GM12878 (cell line): Measurements from ENCODE around the gene GPR146.

Experiments used
- BHLHE40 ChIP-seq, 2 experiments: fragments of 450-650 bp in 1 of 2; IDR thresholded peaks; 2 replicates each; pipeline ENCODE4 v1.6.1; 2011 to 2017; ENCODE audit warnings: low read depth in 2 of 2, borderline replicate concordance in 1 of 2, improper control_type of control experiment in 1 of 2, low read length in 1 of 2, mild to moderate bottlenecking in 1 of 2
- CBX5 ChIP-seq: sonication (generic); IDR thresholded peaks from 2 replicates; pipeline ENCODE4 v1.6.1; 2016; ENCODE audit warnings: low read depth, moderate library complexity, mild to moderate bottlenecking, inconsistent platforms
- ESRRA ChIP-seq: IDR thresholded peaks from 2 replicates; pipeline ENCODE4 v1.6.1; 2012; ENCODE audit warnings: mild to moderate bottlenecking, low read length, improper control_type of control experiment
- EZH2 ChIP-seq: IDR thresholded peaks from 2 replicates; pipeline ENCODE4 v1.6.1; 2012; ENCODE audit warnings: low read depth, mild to moderate bottlenecking, control low read depth, inconsistent platforms, low read length, borderline replicate concordance; ENCODE audit not compliant: control insufficient read depth
- IKZF1 ChIP-seq: fragments of 450-650 bp; conservative IDR thresholded peaks from 2 replicates; pipeline ENCODE4 v1.6.1; 2017; ENCODE audit warnings: antibody characterized with exemption, mild to moderate bottlenecking
- JUND ChIP-seq: IDR thresholded peaks from 2 replicates; pipeline ENCODE4 v1.6.1; 2012; ENCODE audit warnings: low read depth, mild to moderate bottlenecking, low read length, improper control_type of control experiment, moderate library complexity
- POLR2AphosphoS5 ChIP-seq: IDR thresholded peaks from 2 replicates; pipeline ENCODE4 v1.6.1; 2011; ENCODE audit warnings: mild to moderate bottlenecking, low read length, inconsistent platforms
- RAD51 ChIP-seq: fragments of 450-650 bp; IDR thresholded peaks from 2 replicates; pipeline ENCODE4 v1.6.1; 2016; ENCODE audit warnings: moderate library complexity, mild to moderate bottlenecking, inconsistent platforms
- YY1 ChIP-seq: IDR thresholded peaks from 2 replicates; pipeline ENCODE4 v1.6.1; 2011; ENCODE audit warnings: low read depth, mild to moderate bottlenecking, low read length
- ZNF274 ChIP-seq: IDR thresholded peaks from one replicate; pipeline ENCODE4 v1.8.0; 2011; ENCODE audit not compliant: insufficient read length, insufficient read depth
- TF ChIP-seq, protein P1 (sequence below): IDR thresholded peaks from 2 replicates; pipeline ENCODE4 v1.6.1; 2012; ENCODE audit warnings: low read depth, low read length, improper control_type of control experiment
- TF ChIP-seq, protein P2 (sequence below), 3 experiments: IDR thresholded peaks in 2 of 3; conservative IDR thresholded peaks in 1 of 3; 2 replicates each; pipeline ENCODE4 v1.5.1; 2011; ENCODE audit warnings: low read depth in 3 of 3, low read length in 3 of 3, mild to moderate bottlenecking in 3 of 3, control low read depth in 2 of 3, moderate library complexity in 2 of 3, inconsistent platforms in 1 of 3, mixed read lengths in 1 of 3; ENCODE audit not compliant: control insufficient read depth in 2 of 3, insufficient read depth in 1 of 3; ENCODE audit errors: extremely low read depth in 1 of 3

DNA sequence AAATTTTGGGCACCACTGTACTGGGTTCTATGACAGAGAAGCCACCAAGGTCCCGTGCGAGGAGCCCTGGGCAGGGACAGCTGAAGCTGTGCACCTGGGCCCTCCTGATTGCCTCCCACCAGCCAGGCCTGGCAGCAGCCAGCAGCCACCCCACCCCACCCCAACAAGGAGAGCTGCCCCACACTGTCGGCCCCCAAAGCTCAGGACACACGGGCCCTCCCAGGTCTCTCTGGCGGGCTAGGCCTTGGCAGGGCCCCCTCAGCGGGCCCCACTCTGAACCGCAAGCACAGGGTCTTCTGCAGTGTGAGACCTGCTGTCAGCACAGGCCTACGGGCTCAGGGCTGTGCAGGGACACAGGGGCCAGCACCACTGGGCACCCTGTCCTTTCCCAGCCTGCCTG lies 5.5 kb downstream of the GPR146 start:
- no peak for TF ChIP-seq EZH2
- TF ChIP-seq, protein P1, sequence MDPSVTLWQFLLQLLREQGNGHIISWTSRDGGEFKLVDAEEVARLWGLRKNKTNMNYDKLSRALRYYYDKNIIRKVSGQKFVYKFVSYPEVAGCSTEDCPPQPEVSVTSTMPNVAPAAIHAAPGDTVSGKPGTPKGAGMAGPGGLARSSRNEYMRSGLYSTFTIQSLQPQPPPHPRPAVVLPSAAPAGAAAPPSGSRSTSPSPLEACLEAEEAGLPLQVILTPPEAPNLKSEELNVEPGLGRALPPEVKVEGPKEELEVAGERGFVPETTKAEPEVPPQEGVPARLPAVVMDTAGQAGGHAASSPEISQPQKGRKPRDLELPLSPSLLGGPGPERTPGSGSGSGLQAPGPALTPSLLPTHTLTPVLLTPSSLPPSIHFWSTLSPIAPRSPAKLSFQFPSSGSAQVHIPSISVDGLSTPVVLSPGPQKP: no peak
- TF ChIP-seq POLR2AphosphoS5: no peak
- TF ChIP-seq, protein P2, sequence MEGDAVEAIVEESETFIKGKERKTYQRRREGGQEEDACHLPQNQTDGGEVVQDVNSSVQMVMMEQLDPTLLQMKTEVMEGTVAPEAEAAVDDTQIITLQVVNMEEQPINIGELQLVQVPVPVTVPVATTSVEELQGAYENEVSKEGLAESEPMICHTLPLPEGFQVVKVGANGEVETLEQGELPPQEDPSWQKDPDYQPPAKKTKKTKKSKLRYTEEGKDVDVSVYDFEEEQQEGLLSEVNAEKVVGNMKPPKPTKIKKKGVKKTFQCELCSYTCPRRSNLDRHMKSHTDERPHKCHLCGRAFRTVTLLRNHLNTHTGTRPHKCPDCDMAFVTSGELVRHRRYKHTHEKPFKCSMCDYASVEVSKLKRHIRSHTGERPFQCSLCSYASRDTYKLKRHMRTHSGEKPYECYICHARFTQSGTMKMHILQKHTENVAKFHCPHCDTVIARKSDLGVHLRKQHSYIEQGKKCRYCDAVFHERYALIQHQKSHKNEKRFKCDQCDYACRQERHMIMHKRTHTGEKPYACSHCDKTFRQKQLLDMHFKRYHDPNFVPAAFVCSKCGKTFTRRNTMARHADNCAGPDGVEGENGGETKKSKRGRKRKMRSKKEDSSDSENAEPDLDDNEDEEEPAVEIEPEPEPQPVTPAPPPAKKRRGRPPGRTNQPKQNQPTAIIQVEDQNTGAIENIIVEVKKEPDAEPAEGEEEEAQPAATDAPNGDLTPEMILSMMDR (IDR thresholded peaks at IDR 0.05 in 2 of 3, conservative IDR thresholded peaks at IDR 0.05 in 1 of 3; ENCODE audit: control insufficient read depth in 2 of 3, extremely low read depth in 1 of 3, insufficient read depth in 1 of 3, low read depth in 3 of 3, low read length in 3 of 3): no peak
- no peak for TF ChIP-seq CBX5
- TF ChIP-seq RAD51: no peak
- TF ChIP-seq JUND: no peak
- TF ChIP-seq YY1: no peak
- no peak for TF ChIP-seq IKZF1
- TF ChIP-seq ZNF274: no peak
- TF ChIP-seq ESRRA: no peak
- TF ChIP-seq BHLHE40 (IDR thresholded peaks at IDR 0.05; ENCODE audit: borderline replicate concordance in 1 of 2, low read depth in 2 of 2, low read length in 1 of 2): no peak
